Activated CD4-positive, alpha-beta T cell treated with anti-CD3 and anti-CD28 coated beads, Interleukin-2, Interleukin-4, amounts not matched to agents 100 ng/mL and 50 ng/mL, durations not matched to agents 16 hours and 8 hours (primary cell): ENCODE measurements around the gene RPL29.
A peak's percentile ranks its signal among the peaks of the same experiment; 100 is the strongest.

Source experiments
- DNase-seq: peaks from one replicate; pipeline ENCODE4 v3.0.0-alpha.2; 2020; ENCODE audit warnings: low spot score

Gene RPL29

GRCh38 chr3:51982838-51983577, 12.7 kb downstream of the RPL29 start, which contains the start of gene ACY1:
TSS of gene ACY1 (plus strand) at chr3:51983535. CDS start at chr3:51984065, 530 bp downstream.
- DNase-seq = peak; percentile 68

GRCh38 chr3:51982352-51982837, 13.3 kb downstream of the RPL29 start:
- DNase-seq = peak; percentile 42

GRCh38 chr3:51980253-51980652, 15.4 kb downstream of the RPL29 start:
- no peak for DNase-seq

GRCh38 chr3:51978143-51978502, 17.6 kb downstream of the RPL29 start:
- DNase-seq = no peak

DNA sequence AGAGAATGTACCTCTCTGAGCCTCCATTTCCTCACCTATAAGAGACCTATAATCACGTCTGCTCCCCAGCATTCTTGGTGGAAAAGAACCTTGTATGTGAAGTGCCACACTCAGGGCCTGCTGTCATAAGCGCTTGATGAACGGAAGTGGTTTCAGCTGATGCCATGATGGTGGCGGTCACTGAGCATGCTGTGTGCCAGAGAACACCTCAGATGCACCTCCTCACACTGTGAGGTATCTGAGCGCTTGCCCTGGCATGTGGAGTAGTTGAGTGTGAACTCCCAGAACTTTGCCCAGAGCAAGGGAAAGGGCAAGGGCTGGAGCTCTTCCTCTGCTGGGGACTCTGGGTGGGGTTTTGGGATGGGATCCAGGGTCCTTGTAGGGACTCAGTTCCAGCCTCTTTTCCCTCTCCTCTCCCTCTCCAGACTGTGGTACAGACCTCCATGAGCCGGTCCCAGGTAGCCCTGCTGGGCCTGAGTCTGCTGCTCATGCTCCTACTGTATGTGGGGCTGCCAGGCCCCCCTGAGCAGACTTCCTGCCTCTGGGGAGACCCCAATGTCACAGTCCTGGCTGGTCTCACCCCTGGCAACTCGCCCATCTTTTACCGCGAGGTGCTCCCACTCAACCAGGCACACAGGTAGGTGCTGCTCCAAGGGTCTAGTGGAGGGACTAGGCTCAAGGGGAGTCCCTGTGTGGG, 18.1 kb downstream of the RPL29 start:
- no peak for DNase-seq

DNA sequence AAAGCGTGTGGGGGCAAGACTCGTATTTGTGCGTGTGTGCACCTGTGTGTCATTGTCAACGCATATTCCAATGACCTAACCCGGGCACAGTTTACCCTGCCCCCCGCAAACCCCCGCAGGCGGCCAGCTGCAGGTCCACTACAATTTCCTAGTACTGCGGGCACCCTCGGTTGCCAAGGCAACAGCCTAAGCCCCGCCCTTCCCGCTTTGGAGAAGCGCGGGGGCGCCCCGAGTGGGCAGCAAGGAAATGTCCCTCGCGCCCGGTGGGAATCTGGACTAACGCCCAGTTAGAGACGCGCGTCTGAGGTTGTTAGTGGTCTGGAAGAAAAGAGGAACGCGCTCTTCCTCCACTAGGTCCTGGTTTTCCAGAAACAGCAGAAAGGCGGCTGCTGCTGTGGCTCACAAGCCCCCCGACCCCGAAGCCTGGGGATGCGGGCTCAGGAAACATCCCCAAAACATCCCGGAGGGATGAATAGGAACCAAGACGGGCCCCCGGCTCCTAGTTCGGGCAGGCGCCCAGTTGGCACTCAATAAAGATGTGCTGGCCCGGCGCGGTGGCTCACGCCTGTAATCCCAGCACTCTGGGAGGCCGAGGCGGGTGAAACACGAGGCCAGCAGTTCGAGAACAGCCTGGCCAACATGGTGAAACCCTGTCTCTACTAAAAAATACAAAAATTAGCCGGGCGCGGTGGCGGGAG, 19.7 kb downstream of the RPL29 start:
- DNase-seq = no peak

GRCh38 chr3:51974963-51975851, 20.5 kb downstream of the RPL29 start, which contains the start of gene ABHD14A:
TSS of gene ABHD14A (plus strand) at chr3:51975064. CDS start at chr3:51975136, 72 bp downstream.
- DNase-seq = peak; percentile 70

DNA sequence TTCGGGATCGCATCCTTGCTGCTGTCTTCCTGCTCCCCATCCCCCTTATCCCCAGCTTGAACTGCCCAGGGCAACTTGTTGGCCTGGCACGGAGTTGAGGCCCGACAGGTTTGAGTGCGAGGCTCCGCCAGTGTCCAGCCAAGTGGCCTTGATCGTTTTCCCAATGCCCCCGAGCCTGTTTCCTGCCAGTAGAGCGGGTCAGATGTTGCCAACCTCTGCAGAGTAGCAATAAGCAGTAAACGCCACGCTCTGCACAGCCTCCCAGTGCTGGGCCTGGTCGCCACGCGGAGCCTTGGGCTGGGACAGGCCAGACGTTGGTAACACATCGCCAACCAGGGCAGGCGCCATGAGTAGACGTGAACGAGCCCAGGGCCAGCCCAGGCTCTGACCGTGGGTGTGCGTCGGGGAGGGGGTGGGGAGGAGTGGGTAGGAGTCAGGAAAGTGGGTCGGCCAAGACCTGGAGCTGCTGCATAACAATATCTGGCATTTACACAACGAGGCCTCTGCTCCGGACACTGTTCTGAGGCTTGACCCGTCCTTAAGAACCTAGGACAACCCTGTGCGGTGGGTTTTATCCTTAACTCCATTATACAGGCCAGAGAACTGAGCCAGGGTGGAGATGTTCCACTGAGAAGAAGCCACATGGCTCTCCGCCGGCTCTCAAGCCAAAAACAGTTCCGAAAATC, 21.3 kb downstream of the RPL29 start:
- DNase-seq = no peak

GRCh38 chr3:51971350-51971749, 24.3 kb downstream of the RPL29 start:
- no peak for DNase-seq

DNA sequence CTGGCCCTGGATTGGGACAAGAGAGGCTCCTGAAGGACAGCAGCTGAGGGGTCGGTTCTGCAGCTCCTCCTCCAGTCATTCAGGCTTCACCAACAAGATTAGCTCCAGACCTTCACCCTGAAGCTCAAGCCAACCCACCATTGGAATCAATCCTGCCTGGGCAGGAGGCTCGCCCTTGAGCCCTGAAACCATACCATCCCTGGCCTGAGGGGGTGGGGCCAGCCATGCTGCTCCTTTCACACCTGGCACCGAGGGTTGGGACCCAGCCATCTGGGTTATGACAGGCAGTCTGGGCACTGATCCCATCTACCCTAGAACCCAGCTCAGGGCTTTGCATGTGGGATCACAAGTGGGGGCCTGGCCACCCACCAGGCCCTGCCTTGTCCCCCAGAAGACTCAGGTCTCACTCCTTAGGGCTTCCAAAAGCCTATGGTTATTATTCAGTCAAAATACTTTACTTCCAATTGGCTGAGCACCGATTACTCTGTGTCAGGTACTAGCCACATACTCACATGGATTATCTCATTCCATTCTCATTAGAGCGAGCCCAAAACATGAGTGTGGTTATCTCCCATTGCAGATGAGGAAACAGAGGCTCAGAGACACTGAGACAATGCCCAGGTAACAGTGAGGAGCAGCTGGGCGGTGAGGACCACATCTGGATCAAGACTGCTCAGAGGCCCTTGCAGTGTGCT, 24.9 kb downstream of the RPL29 start:
- no peak for DNase-seq

GRCh38 chr3:51969841-51970240, 25.9 kb downstream of the RPL29 start:
- no peak for DNase-seq

- DNase-seq = no peak
Observed at GRCh38 chr3:51968883-51969678, 26.6 kb downstream of the RPL29 start.

DNA sequence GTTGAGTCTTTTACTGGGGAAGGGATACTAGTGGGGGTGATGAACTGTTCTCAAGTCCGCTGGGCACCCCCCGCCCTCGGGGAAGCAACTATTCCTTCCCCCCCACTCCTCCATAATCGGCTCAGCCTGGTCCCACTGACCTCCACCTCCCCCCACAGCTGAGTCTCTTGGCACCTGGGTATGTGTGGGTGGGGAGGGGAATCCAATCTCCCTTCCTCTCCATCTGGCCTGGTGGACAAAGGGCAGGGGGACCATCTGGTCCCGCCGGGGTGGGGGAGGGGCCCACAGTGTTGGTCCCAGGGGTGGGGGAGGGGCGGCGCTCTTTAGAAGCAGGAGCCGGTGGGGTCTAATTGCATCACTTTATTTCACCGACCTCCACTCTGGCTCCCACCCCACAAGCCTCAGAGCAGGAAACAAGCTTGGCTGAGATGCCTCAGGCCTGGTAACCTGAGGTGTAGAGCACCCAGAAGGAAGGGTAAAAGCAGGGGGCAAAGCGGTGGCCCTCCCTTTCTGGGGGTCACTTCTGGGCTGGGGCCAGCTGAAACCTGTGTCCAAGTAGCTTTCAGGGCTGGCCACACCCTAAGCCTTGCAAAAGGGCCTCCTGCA, 27.4 kb downstream of the RPL29 start:
- no peak for DNase-seq

DNA sequence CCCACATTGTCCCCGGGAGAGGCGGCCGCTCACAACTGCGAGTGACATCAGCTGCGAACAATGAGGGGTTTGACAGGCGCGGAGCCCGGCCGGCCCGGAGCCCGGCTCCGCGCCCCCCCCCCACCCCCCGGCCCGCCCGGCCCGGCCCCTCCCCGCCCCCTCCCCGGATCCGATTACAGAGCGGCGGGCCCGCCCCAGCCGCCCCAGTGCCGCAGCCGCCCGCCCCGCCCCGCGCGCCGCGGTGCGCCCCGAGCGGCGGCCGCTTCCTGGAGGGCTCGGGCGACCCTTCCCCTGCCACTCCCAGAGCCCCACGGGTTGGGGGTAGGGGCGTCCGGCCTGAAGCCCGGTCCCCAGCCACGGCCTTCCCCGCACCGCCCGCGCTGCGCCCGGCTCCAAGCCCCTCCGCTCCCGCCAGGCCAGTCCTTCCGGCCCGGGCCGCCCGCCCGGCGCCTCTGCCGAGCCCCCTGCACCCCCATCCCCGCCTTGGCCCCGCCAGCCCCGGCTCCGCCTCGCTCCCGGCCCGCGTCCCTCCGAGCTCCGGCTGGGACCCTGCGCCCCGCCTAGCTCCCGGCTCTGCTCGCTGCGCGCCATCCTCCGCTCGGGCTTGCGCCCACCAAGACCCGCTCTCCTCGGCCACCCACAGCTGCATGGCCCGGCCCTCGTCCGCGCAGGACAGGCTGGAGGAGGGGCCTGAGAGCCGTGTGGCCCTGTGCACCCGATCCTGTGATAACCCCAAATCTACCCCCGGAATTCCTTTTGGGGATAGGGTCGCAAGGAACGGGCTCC, 28.1 kb downstream of the RPL29 start, which contains the start of gene PCBP4:
TSS of gene PCBP4 (minus strand) at position 71 of the 786 bp plus-strand sequence. CDS start 6,214 bp downstream, outside the sequence.
- DNase-seq = peak; percentile 23

DNA sequence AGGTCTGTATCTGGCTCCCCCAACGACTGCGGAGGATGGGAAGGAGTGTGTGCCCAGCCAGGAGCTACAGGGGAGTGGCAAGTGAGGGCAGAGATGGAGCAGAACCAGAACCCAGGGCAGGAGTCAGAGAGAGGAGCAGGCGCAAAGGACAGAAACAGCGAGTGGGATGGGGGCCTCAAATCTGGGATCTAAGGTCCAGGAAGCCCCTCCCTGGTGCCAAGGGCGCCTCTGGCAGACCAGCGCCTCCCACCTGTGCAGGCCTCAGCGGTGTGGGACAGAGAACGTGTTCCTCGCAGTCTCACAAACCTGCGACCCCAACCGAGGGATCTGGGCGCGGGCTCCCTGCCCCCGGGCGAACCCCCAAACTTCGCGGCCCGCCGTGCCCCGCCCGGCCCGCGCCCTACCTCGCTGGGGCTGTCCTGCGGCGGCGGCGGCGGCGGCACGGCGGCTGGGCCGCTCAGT, 28.7 kb downstream of the RPL29 start:
- DNase-seq = no peak

DNA sequence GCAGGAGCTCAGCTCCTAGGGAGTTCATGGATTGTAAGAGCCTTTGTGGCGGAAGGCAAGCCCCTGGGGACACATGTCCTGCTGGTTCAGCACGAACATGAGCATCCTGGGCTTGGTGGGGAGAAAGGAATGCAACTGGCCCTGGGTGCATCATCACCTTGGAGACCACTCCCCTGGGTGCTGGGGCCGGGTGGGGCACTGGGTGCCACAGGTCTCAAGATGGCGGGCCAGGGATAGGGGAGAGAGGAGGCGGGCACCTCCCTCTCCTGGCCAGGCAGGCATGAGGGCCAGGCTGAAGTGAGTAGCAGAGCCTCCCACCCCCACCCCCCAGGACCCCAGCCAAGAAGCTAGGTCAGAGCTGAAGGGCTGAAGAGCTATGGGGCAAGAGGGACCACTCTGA, 29.2 kb downstream of the RPL29 start:
- no peak for DNase-seq

DNA sequence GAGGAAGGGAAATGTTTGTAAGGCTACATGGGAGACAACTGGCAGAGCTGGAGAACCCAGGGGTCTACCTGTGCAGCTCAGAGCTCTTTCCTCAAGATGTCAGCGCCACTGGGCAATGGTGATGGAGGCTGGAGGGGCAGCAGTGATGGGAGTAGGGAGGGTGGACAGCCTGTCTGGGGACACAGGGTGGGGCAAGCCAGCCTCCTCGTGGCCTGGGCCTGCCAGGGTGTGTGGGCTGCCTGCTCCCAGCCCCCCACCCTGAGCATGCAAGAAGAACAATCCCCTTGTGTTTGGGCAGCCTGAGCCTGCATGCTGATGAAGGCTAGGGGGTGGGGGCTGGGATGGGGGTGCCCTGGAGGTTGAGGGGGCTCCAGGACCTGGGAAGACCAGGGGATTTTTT, 29.7 kb downstream of the RPL29 start:
- no peak for DNase-seq

DNA sequence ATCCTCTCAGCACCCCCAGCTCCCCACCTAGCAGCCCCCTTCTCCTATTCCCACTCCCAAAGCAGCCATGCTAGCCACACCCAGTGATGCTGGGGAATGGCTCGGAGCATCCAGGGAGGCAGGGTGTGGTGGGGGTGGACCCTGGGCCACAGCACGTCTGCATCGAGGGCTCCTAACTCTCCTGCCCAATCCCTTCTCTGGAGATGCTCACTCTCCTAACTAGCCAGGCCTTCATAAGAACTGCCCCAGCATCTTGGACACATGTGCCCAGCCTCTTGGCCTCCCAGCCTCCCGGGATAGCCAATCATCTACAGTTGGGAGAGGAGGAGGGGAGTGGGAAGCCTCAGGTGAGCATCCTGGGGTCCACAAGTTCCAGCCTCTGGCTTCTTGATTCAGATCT, 31.2 kb downstream of the RPL29 start:
- no peak for DNase-seq
